IPS DF 6.9 (cell line): ENCODE data around the gene BAIAP3.
"Not testable (repeated sequence)": the region's sequence is repeated elsewhere in the genome, so short reads cannot be mapped to it uniquely, and the experiment has no call there.

ENCODE experiments used
- DNase-seq: peaks from one replicate; pipeline ENCODE4 v3.0.0-alpha.2; 2013; ENCODE audit warnings: low read depth, low spot score
- H3K27ac ChIP-seq: one replicate; pipeline ENCODE4 v1.5.1; 2013; ENCODE audit warnings: low read length, control low read depth
- H3K27me3 ChIP-seq: 2 replicates; pipeline ENCODE4 v1.6.1; 2013; ENCODE audit warnings: mild to moderate bottlenecking, low read length; ENCODE audit not compliant: control insufficient read depth, insufficient read depth
- H3K36me3 ChIP-seq: 2 replicates; pipeline ENCODE4 v1.6.1; 2013; ENCODE audit warnings: low read length; ENCODE audit not compliant: control insufficient read depth, insufficient read depth
- H3K4me1 ChIP-seq: 2 replicates; pipeline ENCODE4 v1.6.1; 2013; ENCODE audit warnings: low read length; ENCODE audit not compliant: control insufficient read depth, insufficient read depth
- H3K4me3 ChIP-seq: 2 replicates; pipeline ENCODE4 v1.5.1; 2013; ENCODE audit warnings: mild to moderate bottlenecking, low read length
- H3K9me3 ChIP-seq: 2 replicates; pipeline ENCODE4 v1.6.1; 2013; ENCODE audit warnings: low read length, inconsistent platforms; ENCODE audit not compliant: control insufficient read depth, insufficient read depth
- WGBS: extraction: QIAGEN DNeasy Blood & Tissue Kit; methylation state at CpG from one replicate; pipeline ENCODE4 v1.1.7; 2013; ENCODE audit warnings: mixed read lengths, missing lambda C conversion rate; ENCODE audit not compliant: insufficient read length, insufficient coverage; 5-methylcytosine and 5-hydroxymethylcytosine counted together

Gene BAIAP3

DNA sequence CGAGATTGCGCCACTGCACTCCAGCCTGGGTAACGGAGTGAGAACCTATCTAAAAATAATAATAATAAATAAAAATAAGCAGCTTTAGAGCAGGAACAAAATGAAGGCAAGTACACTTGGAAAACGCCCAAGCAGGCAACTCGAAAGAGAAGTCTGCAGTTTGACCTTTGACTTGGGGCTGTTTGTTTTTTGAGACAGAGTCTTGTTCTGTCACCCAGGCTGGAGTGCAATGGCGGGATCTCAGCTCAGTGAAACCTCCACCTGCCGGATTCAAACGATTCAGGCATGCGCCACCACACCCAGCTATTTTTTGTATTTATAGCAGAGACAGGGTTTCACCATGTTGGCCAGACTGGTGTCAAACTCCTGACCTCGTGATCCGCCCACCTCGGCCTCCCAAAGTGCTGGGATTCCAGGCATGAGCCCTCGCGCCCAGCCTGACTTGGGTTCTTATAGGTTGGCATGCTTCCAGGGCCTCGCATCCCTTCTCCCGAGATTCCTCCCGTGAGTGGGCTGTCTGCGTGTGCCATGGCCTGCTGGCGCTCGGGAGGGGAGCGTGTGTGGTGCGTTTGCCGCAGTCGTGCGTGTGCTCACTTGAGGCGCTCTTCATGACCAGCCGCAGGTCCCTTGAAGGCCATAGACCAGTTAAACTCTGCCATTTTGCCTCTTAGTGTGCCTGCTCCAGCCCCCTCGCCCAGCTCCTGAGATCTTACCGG is 42.4 kb upstream of the BAIAP3 start:
- WGBS = no CpG with 5 or more reads among the region's 29 CpGs
- Histone ChIP-seq H3K4me1 (peaks cover 7% of the 10 kb centered on the region), H3K9me3 (no peaks in the 10 kb centered on the region), H3K27me3 (peaks cover 9% of the 10 kb centered on the region), H3K4me3 (no peak overlapping the region), H3K27ac (no peak overlapping the region), H3K36me3 (no peaks in the 10 kb centered on the region)
- no peak for DNase-seq

DNA sequence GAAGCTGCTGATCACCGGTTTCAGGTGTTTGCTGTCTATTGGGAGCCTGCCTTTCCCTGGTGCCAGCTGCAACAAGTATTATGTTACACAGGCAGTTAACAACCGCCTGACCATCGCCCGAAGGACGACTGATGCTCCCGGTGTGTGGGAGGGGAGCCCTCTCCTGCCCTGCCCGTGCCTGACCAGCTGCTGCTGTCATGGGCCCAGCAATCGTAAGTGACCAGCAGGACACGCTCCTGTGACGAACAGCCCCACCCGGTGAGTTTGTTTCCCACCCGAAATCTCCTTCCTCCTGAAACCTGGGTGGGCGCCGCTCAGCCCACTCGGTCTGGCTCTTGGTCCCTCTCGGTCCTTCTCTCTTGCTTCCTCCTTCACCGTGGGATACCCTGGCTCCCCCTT is 41.9 kb upstream of the BAIAP3 start:
- H3K4me1 ChIP-seq = peaks cover 7% of the 10 kb centered on the region
- peaks cover 9% of the 10 kb centered on the region for H3K27me3 ChIP-seq
- H3K9me3 ChIP-seq = no peaks in the 10 kb centered on the region
- WGBS = no CpG with 5 or more reads among the region's 17 CpGs
- H3K27ac ChIP-seq = no peak overlapping the region
- no peaks in the 10 kb centered on the region for H3K36me3 ChIP-seq
- no peak overlapping the region for H3K4me3 ChIP-seq
- no peak for DNase-seq

- not testable (repeated sequence) for DNase-seq, H3K27me3 ChIP-seq, H3K4me3 ChIP-seq, H3K9me3 ChIP-seq, H3K4me1 ChIP-seq, H3K27ac ChIP-seq, H3K36me3 ChIP-seq
- no CpG with 5 or more reads among the region's 6 CpGs for WGBS
Observed at GRCh38 chr16:1292208-1292607, 41.2 kb upstream of the BAIAP3 start.

DNA sequence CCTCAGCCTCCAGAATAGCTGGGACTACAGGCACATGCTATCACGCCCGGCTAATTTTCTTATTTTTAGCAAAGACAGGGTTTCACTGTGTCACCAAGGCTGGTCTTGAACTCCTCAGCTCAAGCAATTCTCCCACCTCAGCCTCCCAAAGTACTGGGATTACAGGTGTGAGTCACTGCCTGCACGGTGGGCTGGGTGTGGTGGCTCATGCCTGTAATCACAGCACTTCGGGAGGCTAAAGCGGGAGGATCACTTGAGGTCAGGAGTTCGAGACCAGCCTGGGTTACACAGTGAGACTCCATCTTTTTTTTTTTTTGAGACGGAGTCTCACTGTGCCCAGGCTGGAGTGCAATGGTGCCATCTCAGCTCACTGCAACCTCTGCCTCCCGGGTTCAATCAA is 40.6 kb upstream of the BAIAP3 start:
- H3K27me3 ChIP-seq, DNase-seq, H3K4me3 ChIP-seq, H3K4me1 ChIP-seq, H3K27ac ChIP-seq, H3K36me3 ChIP-seq, H3K9me3 ChIP-seq: not testable (repeated sequence)
- WGBS = no CpG with 5 or more reads among the region's 8 CpGs

DNA sequence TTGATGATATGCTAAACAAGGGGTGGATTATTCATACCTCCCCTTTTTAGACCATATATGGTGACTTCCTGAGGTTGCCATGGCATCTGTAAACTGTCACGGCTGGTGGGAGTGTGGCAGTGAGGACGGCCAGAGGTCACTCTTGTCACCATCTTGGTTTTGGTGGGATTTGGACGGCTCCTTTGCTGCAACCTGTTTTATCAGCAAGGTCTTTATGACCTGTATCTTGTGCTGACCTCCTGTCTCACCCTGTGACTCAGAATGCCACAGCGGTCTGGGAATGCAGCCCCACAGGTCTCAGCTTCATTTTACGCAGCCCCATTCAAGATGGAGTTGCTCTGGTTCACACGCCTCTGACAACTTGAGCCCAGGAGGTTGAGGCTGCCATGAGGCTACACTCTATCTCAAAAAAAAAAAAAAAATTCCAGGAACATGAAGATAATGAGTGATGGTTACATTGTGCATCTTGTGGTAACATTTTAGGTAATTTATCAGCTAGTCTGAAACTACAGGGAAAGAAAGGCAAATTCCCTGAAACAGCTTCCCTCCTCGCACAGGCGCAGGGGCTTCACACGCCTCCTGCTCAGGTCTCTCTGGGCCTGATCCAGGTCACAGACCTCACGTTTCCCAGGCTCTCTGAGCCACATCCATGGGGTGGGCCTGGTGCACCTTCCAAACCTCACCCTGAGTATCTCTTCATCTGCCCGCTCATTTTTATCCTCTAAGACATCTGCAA is 39.4 kb upstream of the BAIAP3 start:
- Histone ChIP-seq H3K4me3 (no peak overlapping the region), H3K4me1 (peaks cover 5% of the 10 kb centered on the region), H3K36me3 (no peaks in the 10 kb centered on the region), H3K27ac (no peak overlapping the region), H3K27me3 (peaks cover 9% of the 10 kb centered on the region), H3K9me3 (no peaks in the 10 kb centered on the region)
- no CpG with 5 or more reads among the region's 11 CpGs for WGBS
- no peak for DNase-seq

GRCh38 chr16:1295465-1295864 is 38.0 kb upstream of the BAIAP3 start:
- peaks cover 2% of the 10 kb centered on the region; the same call in 1 of the 2 replicates for H3K4me1 ChIP-seq
- no peaks in the 10 kb centered on the region for H3K36me3 ChIP-seq
- no peak overlapping the region for H3K27ac ChIP-seq
- no peaks in the 10 kb centered on the region for H3K27me3 ChIP-seq
- WGBS = no CpG with 5 or more reads among the region's 5 CpGs
- no peak for DNase-seq
- H3K4me3 ChIP-seq = no peak overlapping the region
- H3K9me3 ChIP-seq = no peaks in the 10 kb centered on the region

DNA sequence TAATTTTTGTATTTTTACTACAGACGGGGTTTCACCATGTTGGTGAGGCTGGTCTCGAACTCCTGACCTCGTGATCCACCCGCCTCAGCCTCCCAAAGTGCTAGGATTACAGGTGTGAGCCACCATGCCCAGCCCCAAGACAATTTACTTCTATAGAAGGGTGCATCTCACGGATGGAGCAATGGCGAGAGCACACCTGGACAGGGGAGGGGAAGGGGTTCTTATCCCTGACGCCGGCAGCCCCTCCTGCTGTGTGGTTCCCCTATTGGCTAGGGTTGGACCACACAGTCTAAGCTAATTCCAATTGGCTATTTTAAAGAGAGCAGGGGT is 36.8 kb upstream of the BAIAP3 start:
- not testable (repeated sequence) for H3K27ac ChIP-seq

DNA sequence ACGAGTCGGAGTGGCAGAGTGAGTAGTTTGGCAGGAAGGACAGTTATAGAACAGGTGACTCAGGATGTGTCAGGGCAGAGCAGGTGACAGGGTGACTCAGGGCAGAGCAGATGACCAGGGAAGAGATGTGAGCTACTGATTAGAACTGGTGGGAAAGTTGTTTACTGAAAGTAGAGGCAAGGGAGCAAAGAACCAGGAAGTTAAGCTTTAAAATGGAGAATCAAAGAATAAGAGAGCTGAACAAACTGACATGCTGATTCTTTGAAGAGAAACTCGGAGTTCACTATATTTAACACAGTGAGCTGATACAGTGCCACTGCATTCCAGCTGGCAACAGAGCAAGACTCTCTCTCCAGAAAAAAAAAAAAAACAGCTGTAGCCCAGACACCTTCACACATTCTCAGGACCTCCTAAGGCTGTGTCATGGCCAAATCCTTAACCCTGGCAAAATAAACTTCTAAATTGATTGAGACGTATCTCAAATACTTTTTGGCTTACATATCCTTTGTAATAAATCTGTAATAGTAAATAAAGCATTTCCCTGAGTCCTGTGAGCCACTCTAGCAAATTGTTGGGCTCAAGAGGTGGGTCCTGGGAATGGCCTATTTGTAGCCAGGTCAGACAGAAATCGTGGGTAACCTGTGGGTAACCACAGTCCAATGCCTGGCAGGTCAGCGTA is 36.3 kb upstream of the BAIAP3 start:
- Histone ChIP-seq H3K9me3 (no peaks in the 10 kb centered on the region), H3K36me3 (no peaks in the 10 kb centered on the region), H3K27me3 (no peaks in the 10 kb centered on the region), H3K4me1 (peaks cover 3% of the 10 kb centered on the region), H3K4me3 (no peak overlapping the region), H3K27ac (no peak overlapping the region)
- no CpG with 5 or more reads among the region's 6 CpGs for WGBS
- no peak for DNase-seq

More for the DNA sequence above, 36.8 kb upstream of the BAIAP3 start:
- H3K4me3 ChIP-seq, H3K9me3 ChIP-seq, H3K36me3 ChIP-seq, H3K4me1 ChIP-seq, DNase-seq, H3K27me3 ChIP-seq: not testable (repeated sequence)
- WGBS = no CpG with 5 or more reads among the region's 8 CpGs

GRCh38 chr16:1298406-1298805 is 35.0 kb upstream of the BAIAP3 start:
- H3K9me3 ChIP-seq = no peaks in the 10 kb centered on the region
- peaks cover 3% of the 10 kb centered on the region for H3K4me1 ChIP-seq
- no CpG with 5 or more reads among the region's 14 CpGs for WGBS
- no peaks in the 10 kb centered on the region for H3K36me3 ChIP-seq
- DNase-seq = no peak
- no peak overlapping the region for H3K4me3 ChIP-seq
- no peaks in the 10 kb centered on the region for H3K27me3 ChIP-seq
- H3K27ac ChIP-seq = no peak overlapping the region

- no peak overlapping the region for H3K27ac ChIP-seq
- H3K4me1 ChIP-seq = peaks cover 3% of the 10 kb centered on the region
- H3K36me3 ChIP-seq = no peaks in the 10 kb centered on the region
- H3K27me3 ChIP-seq = no peaks in the 10 kb centered on the region
- WGBS = no CpG with 5 or more reads among the region's 31 CpGs
- H3K9me3 ChIP-seq = no peaks in the 10 kb centered on the region
- no peak overlapping the region for H3K4me3 ChIP-seq
- no peak for DNase-seq
Observed at GRCh38 chr16:1299012-1299867, 34.2 kb upstream of the BAIAP3 start.
